ENCODE results near the gene GOLGA3.

Gene GOLGA3

GRCh38 chr12:132747896-132748295 is 80.8 kb downstream of the GOLGA3 start:
- no peak for DNase-seq (ENCODE audit: low spot score)

DNA sequence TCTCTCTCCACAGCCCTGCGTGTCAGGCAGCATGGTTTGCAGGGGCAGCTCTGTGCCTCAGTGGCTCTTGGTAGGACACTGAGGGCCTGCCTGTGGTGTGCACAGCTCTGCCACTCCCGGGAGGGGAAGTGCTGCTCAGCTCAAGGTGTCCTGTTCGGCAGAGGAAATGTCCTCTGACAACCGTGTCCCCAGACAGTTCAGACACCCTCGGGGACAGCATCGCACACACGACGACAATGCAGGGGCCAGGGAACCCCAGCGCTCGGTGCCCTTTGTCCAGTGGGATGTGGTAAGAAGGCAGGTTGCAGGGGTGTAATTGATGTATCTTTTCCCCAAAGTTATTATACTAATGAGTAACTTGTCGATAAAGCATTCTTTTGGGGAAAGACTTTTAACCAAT is 81.3 kb downstream of the GOLGA3 start:
- no peak for DNase-seq (ENCODE audit: low spot score)

GRCh38 chr12:132746613-132747012 is 82.1 kb downstream of the GOLGA3 start:
- DNase-seq (ENCODE audit: low spot score), result no peak

GRCh38 chr12:132743831-132744230 is 84.8 kb downstream of the GOLGA3 start:
- DNase-seq (ENCODE audit: low spot score), result no peak

DNA sequence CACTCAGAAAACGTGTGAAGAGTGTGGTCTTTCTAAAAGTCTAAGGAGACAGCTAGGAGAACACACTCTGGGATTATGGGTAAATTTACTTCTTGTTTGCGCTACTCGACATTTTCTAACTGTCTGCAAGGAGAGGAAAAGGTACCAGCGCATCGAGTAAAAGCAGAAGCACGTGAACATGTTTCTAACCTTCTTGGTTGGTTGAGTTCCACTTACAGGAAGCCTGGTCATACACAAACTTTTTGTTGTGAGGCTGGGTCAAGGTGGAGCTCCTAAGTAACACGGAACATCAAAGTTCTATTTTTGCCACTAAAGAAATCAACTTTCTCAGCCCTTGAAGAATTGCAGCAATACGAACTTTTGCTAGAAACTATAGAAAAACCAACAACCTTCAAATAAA is 87.0 kb downstream of the GOLGA3 start:
- no peak for DNase-seq (ENCODE audit: low spot score)

DNA sequence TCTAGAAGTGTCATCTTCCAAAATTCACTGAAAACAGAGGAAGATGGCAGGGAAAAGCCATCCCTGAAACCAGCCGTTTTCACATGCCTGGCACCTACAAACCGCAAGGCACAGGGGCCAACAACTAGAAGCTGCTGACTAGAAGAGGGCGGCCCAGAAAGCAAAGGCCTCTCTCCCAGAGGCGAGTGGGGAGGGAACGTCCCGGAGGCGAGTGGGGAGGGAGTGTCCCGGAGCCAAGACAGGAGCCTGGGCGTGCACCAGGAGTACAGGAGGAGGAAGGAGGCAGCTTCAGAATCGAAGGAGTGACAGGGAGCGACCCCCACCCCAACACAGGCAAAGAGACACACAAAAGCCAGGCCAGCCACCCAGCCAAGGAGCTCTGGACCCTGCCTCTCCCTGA is 88.0 kb downstream of the GOLGA3 start:
- DNase-seq (ENCODE audit: low spot score), result no peak

DNA sequence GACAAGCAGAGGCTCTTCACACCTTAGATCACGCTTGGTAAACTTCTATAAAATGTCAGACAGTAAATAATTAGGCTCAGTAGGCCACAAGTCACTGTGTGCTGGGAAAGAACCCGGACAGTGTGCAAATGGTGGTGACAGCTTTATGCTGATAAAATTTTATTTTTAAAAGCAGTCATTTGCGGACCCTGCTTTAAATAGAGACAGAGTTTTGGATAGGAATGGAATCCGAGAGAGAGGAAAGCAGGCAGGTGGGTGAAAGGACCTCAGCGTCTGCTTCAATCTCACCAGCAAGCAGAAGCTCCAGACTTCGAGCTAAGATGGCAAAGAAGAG is 88.4 kb downstream of the GOLGA3 start:
- no peak for DNase-seq (ENCODE audit: low spot score)

GRCh38 chr12:132739600-132740312 is 88.9 kb downstream of the GOLGA3 start:
- DNase-seq (ENCODE audit: low spot score), result no peak

DNA sequence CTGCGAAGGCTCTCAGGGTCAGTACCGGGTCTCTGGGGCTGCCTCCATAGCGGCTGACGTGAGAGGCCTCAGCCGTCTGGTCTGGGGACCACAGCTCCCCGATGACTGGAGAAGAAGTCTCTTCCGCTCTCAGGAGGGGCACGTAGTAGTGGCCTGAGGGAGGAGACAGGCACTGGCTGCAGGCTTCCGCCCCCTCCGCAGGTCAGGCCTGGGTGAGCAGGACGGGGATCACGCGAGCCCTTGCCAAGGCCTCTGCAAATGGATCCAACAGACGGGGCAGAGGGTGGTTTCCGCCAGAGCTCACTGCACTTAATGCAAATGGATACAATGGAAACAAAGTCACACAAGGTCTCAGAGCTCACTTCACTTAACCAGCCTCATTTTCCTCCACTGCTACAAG is 91.8 kb downstream of the GOLGA3 start:
- DNase-seq (ENCODE audit: low spot score), result no peak

DNA sequence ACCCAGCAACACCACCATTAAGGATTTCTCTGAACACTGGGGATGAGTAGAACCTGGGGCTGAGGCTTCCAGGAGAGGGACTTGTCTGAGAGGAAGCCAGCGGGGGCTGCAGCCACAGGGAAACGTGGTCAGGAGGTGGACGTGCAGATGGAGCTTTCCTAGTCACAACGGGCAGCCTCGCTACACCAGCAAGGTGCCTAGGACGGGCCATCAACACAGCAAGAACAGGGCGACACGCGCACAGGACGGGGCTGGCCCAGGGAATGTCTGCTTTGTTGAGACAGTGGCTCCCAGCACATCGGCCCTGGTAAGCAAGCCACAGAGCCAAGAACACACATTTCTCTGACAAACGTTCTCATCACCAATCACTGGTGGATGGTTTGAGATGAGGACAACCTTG is 92.3 kb downstream of the GOLGA3 start:
- no peak for DNase-seq (ENCODE audit: low spot score)

DNA sequence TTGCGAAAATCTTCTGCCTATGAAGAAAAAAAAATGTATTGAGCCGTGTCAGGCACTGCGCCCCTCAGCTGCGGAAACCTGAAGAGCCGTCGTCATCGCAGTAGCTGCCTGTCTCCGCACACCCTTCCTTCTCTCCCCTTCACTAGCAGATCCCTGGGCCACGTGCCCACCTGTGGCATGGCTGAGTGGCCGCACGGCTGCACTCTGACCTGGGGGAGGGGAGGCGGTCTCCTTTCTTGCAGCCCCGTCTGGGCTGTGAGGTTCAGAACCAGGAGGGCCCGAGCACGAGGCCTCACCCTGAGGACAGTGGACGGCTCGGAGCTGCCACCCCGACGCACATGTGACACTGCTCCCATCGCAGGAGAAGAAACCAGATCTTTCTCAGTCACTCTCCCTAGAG is 93.2 kb downstream of the GOLGA3 start:
- DNase-seq (ENCODE audit: low spot score), result no peak

- no peak for DNase-seq (ENCODE audit: low spot score)
Observed at GRCh38 chr12:132734206-132734605, 94.5 kb downstream of the GOLGA3 start.

DNA sequence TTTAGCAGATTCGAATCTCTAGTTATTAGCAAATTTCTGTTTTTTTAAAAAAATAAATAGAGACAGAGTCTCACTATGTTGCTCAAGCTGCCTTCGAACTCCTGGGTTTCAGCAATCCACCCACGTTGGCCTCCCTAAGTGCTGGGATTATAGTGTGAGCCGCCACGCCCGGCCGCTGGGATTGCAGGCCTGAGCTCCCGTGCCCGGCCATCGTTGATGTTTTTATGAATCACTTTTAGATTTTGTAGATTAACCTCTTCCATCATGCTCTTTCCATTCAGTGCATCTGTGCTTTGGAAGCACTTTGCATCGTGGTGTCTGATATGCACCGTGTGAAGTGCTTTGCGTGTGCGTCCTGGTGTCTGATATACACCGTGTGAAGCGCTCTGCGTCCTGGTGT is 97.1 kb downstream of the GOLGA3 start:
- no peak for DNase-seq (ENCODE audit: low spot score)

- DNase-seq (ENCODE audit: low spot score), result no peak
Observed at GRCh38 chr12:132730353-132730752, 98.3 kb downstream of the GOLGA3 start.

GRCh38 chr12:132729541-132730320 is 98.9 kb downstream of the GOLGA3 start:
- no peak for DNase-seq (ENCODE audit: low spot score)

- DNase-seq (ENCODE audit: low spot score), result no peak
Observed at GRCh38 chr12:132728502-132728901, 100.2 kb downstream of the GOLGA3 start.

DNA sequence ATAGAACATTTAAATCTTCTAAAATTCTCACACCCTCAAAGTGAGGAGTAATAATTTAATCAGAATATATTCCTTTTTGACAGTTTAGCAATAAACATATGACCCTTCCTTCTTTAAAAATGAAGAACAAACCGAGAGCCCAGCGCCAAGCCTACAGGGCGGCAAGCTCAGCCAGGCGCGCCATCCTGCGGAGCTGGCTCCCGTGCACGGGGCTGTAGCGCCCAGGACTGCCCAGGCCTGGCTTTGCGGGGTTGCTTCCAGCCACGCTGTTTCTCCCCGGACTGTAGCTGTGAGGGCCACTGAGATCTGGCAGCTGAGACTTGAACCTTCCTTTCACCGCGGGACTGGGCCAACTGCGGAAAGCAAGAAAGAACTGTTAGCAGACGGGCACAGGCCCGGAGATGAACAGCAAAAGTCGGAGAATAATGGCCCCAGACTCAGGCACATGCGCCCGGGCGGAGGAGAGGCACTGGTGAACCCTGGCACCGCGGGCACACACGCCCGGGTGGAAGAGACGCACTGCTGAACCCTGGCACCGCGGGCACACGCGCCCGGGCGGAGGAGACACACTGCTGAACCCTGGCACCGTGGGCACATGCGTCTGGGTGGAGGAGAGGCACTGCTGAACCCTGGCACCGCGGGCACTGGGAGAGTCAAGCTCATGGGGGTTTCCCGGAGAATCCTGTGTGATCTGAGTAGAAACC is 101.4 kb downstream of the GOLGA3 start:
- no peak for DNase-seq (ENCODE audit: low spot score)

DNA sequence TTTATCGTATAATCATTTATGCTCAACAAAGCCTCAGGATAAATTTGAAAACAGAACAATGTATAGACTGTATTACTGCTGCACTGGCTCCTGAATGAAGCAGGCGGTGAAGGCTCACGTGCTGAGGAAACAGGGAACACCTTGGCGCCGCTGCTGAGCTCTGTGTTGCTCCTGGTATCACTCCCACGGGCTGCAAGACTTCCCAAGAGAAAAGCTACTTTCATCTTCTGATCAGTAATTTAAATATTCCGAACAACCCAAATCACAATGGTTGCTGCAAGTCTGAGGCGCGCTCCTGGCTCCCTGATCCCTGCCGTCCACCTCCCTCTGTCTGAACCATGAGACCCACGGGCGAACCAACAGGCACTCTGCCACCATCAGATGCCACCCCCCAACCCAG is 102.3 kb downstream of the GOLGA3 start:
- no peak for DNase-seq (ENCODE audit: low spot score)

GRCh38 chr12:132724506-132725241 is 104.0 kb downstream of the GOLGA3 start:
- no peak for DNase-seq (ENCODE audit: low spot score)

GRCh38 chr12:132723764-132724140 is 104.9 kb downstream of the GOLGA3 start:
- no peak for DNase-seq (ENCODE audit: low spot score)

DNA sequence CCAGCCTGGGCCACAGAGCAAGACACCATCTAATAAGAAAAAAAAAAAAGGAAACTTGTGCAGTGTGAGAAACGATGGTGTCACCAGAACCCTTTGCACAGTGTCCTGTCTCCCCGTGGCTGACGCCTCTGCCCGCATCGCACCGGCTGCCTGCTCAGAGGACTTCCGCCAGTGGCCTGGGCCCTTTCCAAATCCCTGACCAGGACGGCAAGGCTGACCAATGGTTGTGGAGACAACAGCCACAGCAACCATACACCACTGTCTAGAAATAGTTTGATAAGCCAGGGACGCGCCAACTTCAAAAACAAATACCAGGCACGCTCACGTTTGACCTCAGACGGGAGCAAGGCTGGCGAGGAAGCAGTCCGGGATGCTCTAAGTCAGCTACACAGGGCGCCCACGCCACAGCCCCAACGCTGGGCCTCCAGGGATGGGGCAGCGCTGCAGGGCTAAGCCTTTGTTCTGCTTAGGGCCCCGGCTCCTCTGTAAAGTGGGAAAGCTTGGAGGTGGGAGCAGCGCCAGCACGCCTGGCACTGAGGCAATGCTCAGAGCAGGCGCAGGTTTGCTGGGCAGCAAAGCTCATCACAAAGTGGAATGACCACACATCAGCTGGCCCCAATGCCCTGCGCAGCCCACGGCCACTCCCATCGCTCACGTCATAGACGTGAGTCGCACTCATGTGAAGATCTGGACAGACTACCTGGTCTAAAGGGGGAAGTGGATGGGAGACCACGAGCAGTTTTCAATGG is 105.5 kb downstream of the GOLGA3 start:
- no peak for DNase-seq (ENCODE audit: low spot score)

Measured in NAMALWA (cell line).